GM12878 (cell line): ENCODE data around the gene SCMH1. TPM values are rescaled to one million over a fixed set of nuclear protein-coding genes. Genes with fewer than 3 reads are reported as not detected.

Experiments
- ATAC-seq: fragments of 200-7000 bp; cut with Tn5 transposase; 3 replicates; pipeline ENCODE4 v1.9.1; 2020; ENCODE audit warnings: mild to moderate bottlenecking, moderate library complexity
- BruUV-seq: library from RNA; stranded (reverse); fragments of 400-500 nt; replicated peaks from 2 replicates; lab custom pipeline; 2021; lab: Mats Ljungman, UMichigan
- CTCF ChIA-PET: fragments of 300-600 bp; sonication (Branson Sonifier 250); formaldehyde crosslinking; extraction: SDS; loops from one replicate; lab custom pipeline; 2021; ENCODE audit warnings: inconsistent platforms; lab: Yijun Ruan, JAX
- POLR2A ChIA-PET: fragments of 350-600 bp; formaldehyde crosslinking; extraction: SDS; loops from one replicate; lab custom pipeline; 2021; ENCODE audit warnings: inconsistent platforms; lab: Charles Lee
- RAD21 ChIA-PET: fragments of 300-600 bp; sonication (Branson Sonifier 250); formaldehyde crosslinking; loops from one replicate; lab custom pipeline; 2023; ENCODE audit warnings: antibody characterized with exemption; ENCODE audit not compliant: unreplicated experiment; lab: Charles Lee
- SMC1A ChIA-PET: fragments of 300-600 bp; sonication (Branson Sonifier 250); formaldehyde crosslinking; loops from one replicate; lab custom pipeline; 2023; ENCODE audit not compliant: unreplicated experiment, uncharacterized antibody; lab: Charles Lee
- DNase-seq: peaks from one replicate; pipeline ENCODE4 v3.0.0-alpha.2; 2011; ENCODE audit warnings: low read depth, low spot score
- FAIRE-seq: peaks from 3 replicates; lab custom pipeline; 2011; peaks lifted over from hg19 to GRCh38; lab: Jason Lieb, UNC
- H2AFZ ChIP-seq: 2 replicates; pipeline ENCODE4 v1.6.0; 2011; ENCODE audit warnings: low read depth, low read length, control low read depth; ENCODE audit not compliant: control insufficient read depth
- H3K27ac ChIP-seq: 2 replicates; pipeline ENCODE4 v1.5.1; 2011; ENCODE audit warnings: control low read depth; ENCODE audit not compliant: control insufficient read depth, insufficient read depth
- H3K27me3 ChIP-seq, 2 experiments: replicated peaks in 1 of 2; 2 replicates each; pipeline versions ENCODE4 v1.6.0 to v1.6.1; 2011; ENCODE audit warnings: low read length in 1 of 2; ENCODE audit not compliant: control insufficient read depth in 2 of 2, insufficient read depth in 2 of 2
- H3K36me3 ChIP-seq, 2 experiments: 2 replicates each; pipeline ENCODE4 v1.5.1; 2011; ENCODE audit warnings: low read length in 1 of 2; ENCODE audit not compliant: control insufficient read depth in 2 of 2, insufficient read depth in 2 of 2
- H3K4me1 ChIP-seq: 2 replicates; pipeline ENCODE4 v1.6.1; 2011; ENCODE audit warnings: mild to moderate bottlenecking, low read length, moderate library complexity, mixed read lengths; ENCODE audit not compliant: control insufficient read depth, insufficient read depth
- H3K4me2 ChIP-seq: 2 replicates; pipeline ENCODE4 v1.6.0; 2011; ENCODE audit warnings: control low read depth; ENCODE audit not compliant: control insufficient read depth, insufficient read depth
- H3K4me3 ChIP-seq: fragments of 200-600 bp; sonication (generic); 2 replicates; pipeline ENCODE4 v1.5.1; 2016
- H3K79me2 ChIP-seq: 2 replicates; pipeline ENCODE4 v1.6.0; 2011; ENCODE audit warnings: low read length; ENCODE audit not compliant: control insufficient read depth, insufficient read depth
- H3K9ac ChIP-seq: 2 replicates; pipeline ENCODE4 v1.8.0; 2011; ENCODE audit warnings: low read length, control low read depth, mixed read lengths; ENCODE audit not compliant: control insufficient read depth, insufficient read depth
- H3K9me3 ChIP-seq: replicated peaks from 3 replicates; pipeline ENCODE4 v1.5.1; 2011; ENCODE audit warnings: mild to moderate bottlenecking, low read length; ENCODE audit not compliant: control insufficient read depth, insufficient read depth
- H4K20me1 ChIP-seq: 2 replicates; pipeline ENCODE4 v1.6.0; 2011; ENCODE audit not compliant: control insufficient read depth, insufficient read depth
- CHD4 ChIP-seq: fragments of 200-600 bp; sonication (generic); IDR thresholded peaks from 2 replicates; pipeline ENCODE4 v1.6.1; 2016; ENCODE audit warnings: mild to moderate bottlenecking
- HDAC2 ChIP-seq: fragments of 200-600 bp; sonication (generic); IDR thresholded peaks from 2 replicates; pipeline ENCODE4 v1.6.1; 2017
- NR2F1 ChIP-seq: fragments of 450-650 bp; conservative IDR thresholded peaks from 2 replicates; pipeline ENCODE4 v1.6.1; 2017; ENCODE audit warnings: mild to moderate bottlenecking
- PAX8 ChIP-seq: fragments of 450-650 bp; IDR thresholded peaks from 2 replicates; pipeline ENCODE4 v1.6.1; 2017; ENCODE audit warnings: mild to moderate bottlenecking, moderate library complexity
- POLR2AphosphoS5 ChIP-seq: IDR thresholded peaks from 2 replicates; pipeline ENCODE4 v1.6.1; 2011; ENCODE audit warnings: mild to moderate bottlenecking, low read length, inconsistent platforms
- SPI1 ChIP-seq: IDR thresholded peaks from 2 replicates; pipeline ENCODE4 v1.6.1; 2011; ENCODE audit warnings: low read depth, mild to moderate bottlenecking, low read length, moderate library complexity, borderline replicate concordance; ENCODE audit not compliant: insufficient read depth
- SRF ChIP-seq, 2 experiments: IDR thresholded peaks; 2 replicates each; pipeline ENCODE4 v1.6.1; 2011; ENCODE audit warnings: low read depth in 2 of 2, low read length in 2 of 2, mild to moderate bottlenecking in 1 of 2, moderate library complexity in 1 of 2
- whole genome bisulfite sequencing: methylation state at CpG from one replicate; pipeline ENCODE4 v1.1.6; 2016; ENCODE audit warnings: low lambda C conversion rate; ENCODE audit not compliant: insufficient replicate concordance, insufficient coverage; ENCODE audit errors: missing lambda C conversion rate; 5-methylcytosine and 5-hydroxymethylcytosine counted together
- in situ Hi-C: fragments of 300-500 bp; cut with MboI; formaldehyde crosslinking; loops from 9 replicates; pipeline ENCODE4 v1.14.3; 2018; ENCODE audit warnings: mixed read lengths
- intact Hi-C: fragments of 100-400 bp; cut with micrococcal nuclease; formaldehyde crosslinking; loops from one replicate; pipeline ENCODE4 v1.14.2; 2022; ENCODE audit not compliant: unreplicated experiment
- polyA plus RNA-seq, 11 experiments: library from polyadenylated mRNA; depleted of rRNA in 4 of 11; unstranded in 6 of 11; stranded (reverse) in 5 of 11; fragments of >200 nt; fragmentation: Nextera tagmentation in 4 of 11; fragmentation: Illumina TruSeq in 1 of 11; extraction: Ambion mirVana in 4 of 11; extraction: Trizol in 1 of 11; gene quantifications; 1 replicate in 1 of 11; 2 replicates in 10 of 11; pipeline versions ENCODE4 v1.2.1 to v1.2.3, GENCODE V29; 2011 to 2016; ENCODE audit warnings: inconsistent platforms in 2 of 11, missing spikeins in 2 of 11, low read depth in 1 of 11
- total RNA-seq, 4 experiments: library from RNA; depleted of rRNA in 3 of 4; stranded (reverse); fragments of >200 nt in 3 of 4; fragmentation: Illumina TruSeq in 1 of 4; extraction: Trizol in 1 of 4; gene quantifications; 2 replicates each; pipeline versions ENCODE4 v1.2.1 to v1.2.3, GENCODE V29; 2013 to 2021
- TF ChIP-seq, protein P1 (sequence below): IDR thresholded peaks from 2 replicates; pipeline ENCODE4 v1.6.1; 2012; ENCODE audit warnings: improper control_type of control experiment, low read depth, low read length; ENCODE audit not compliant: insufficient replicate concordance
- TF ChIP-seq, protein P2 (sequence below): IDR thresholded peaks from 2 replicates; pipeline ENCODE4 v1.6.1; 2012; ENCODE audit warnings: low read depth, low read length, improper control_type of control experiment
- TF ChIP-seq, protein P3 (sequence below): fragments of 450-650 bp; IDR thresholded peaks from 2 replicates; pipeline ENCODE4 v1.6.1; 2017; ENCODE audit warnings: mild to moderate bottlenecking, low read depth, inconsistent platforms; ENCODE audit not compliant: poor library complexity, severe bottlenecking
- TF ChIP-seq, protein P4 (sequence below): IDR thresholded peaks from 2 replicates; pipeline ENCODE4 v1.6.1; 2012; ENCODE audit warnings: mild to moderate bottlenecking, low read depth, low read length

SCMH1 gene
- total and polyA plus RNA-seq, 10 of the 15 experiments (the other 5 are each of a cell fraction or from before 2014, with no cell fraction given): 7.5 to 44.1 (median 27.8) TPM

DNA sequence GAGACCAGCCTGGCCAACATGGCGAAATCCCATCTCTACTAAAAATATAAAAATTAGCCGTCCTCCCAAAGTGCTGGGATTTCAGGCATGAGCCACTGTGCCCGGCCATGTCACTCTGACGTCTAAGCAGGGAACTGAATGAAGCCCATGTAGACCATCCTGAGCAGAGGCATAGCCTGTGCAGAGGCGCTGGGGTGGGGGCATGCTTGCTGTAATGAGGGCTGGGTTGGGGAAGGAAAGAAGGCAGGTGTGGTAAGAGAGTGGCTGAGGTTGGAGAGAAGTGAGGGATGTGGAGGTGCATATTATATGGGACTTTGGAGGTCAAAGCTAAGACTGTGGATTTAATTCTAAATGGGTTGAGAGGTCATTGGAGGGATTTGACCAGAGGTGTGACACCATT is 47.1 kb upstream of the SCMH1 start (continued):
- TF ChIP-seq, protein P1, sequence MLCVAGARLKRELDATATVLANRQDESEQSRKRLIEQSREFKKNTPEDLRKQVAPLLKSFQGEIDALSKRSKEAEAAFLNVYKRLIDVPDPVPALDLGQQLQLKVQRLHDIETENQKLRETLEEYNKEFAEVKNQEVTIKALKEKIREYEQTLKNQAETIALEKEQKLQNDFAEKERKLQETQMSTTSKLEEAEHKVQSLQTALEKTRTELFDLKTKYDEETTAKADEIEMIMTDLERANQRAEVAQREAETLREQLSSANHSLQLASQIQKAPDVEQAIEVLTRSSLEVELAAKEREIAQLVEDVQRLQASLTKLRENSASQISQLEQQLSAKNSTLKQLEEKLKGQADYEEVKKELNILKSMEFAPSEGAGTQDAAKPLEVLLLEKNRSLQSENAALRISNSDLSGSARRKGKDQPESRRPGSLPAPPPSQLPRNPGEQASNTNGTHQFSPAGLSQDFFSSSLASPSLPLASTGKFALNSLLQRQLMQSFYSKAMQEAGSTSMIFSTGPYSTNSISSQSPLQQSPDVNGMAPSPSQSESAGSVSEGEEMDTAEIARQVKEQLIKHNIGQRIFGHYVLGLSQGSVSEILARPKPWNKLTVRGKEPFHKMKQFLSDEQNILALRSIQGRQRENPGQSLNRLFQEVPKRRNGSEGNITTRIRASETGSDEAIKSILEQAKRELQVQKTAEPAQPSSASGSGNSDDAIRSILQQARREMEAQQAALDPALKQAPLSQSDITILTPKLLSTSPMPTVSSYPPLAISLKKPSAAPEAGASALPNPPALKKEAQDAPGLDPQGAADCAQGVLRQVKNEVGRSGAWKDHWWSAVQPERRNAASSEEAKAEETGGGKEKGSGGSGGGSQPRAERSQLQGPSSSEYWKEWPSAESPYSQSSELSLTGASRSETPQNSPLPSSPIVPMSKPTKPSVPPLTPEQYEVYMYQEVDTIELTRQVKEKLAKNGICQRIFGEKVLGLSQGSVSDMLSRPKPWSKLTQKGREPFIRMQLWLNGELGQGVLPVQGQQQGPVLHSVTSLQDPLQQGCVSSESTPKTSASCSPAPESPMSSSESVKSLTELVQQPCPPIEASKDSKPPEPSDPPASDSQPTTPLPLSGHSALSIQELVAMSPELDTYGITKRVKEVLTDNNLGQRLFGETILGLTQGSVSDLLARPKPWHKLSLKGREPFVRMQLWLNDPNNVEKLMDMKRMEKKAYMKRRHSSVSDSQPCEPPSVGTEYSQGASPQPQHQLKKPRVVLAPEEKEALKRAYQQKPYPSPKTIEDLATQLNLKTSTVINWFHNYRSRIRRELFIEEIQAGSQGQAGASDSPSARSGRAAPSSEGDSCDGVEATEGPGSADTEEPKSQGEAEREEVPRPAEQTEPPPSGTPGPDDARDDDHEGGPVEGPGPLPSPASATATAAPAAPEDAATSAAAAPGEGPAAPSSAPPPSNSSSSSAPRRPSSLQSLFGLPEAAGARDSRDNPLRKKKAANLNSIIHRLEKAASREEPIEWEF: no peak

DNA sequence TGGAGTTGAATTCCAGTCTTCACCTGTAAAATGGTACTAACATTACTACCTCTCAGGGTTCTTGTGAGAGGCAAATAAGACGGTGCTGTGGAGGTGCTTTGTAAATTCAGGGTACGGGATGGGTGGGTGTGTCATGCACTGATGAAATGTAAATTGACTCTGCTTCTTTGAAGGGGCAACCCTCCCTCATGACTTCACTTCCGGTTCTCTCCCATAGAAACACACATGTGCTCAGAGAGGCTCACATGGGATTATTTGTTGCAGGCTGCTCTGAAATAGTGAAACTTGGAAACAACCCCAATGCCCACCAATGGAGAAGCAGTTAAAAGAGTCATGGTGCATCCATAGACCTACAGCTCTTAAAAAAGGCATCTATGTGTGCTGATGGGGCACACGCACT is 44.9 kb upstream of the SCMH1 start:
- in situ Hi-C loops: no loop called here
- SMC1A ChIA-PET: no interaction called here
- no peak for ATAC-seq
- TF ChIP-seq POLR2AphosphoS5: no peak
- TF ChIP-seq, protein P2, sequence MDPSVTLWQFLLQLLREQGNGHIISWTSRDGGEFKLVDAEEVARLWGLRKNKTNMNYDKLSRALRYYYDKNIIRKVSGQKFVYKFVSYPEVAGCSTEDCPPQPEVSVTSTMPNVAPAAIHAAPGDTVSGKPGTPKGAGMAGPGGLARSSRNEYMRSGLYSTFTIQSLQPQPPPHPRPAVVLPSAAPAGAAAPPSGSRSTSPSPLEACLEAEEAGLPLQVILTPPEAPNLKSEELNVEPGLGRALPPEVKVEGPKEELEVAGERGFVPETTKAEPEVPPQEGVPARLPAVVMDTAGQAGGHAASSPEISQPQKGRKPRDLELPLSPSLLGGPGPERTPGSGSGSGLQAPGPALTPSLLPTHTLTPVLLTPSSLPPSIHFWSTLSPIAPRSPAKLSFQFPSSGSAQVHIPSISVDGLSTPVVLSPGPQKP: no peak
- TF ChIP-seq SPI1: no peak
- TF ChIP-seq SRF (IDR thresholded peaks at IDR 0.05; ENCODE audit: low read depth in 2 of 2, low read length in 2 of 2): no peak
- no peak for TF ChIP-seq PAX8
- TF ChIP-seq, protein P3, sequence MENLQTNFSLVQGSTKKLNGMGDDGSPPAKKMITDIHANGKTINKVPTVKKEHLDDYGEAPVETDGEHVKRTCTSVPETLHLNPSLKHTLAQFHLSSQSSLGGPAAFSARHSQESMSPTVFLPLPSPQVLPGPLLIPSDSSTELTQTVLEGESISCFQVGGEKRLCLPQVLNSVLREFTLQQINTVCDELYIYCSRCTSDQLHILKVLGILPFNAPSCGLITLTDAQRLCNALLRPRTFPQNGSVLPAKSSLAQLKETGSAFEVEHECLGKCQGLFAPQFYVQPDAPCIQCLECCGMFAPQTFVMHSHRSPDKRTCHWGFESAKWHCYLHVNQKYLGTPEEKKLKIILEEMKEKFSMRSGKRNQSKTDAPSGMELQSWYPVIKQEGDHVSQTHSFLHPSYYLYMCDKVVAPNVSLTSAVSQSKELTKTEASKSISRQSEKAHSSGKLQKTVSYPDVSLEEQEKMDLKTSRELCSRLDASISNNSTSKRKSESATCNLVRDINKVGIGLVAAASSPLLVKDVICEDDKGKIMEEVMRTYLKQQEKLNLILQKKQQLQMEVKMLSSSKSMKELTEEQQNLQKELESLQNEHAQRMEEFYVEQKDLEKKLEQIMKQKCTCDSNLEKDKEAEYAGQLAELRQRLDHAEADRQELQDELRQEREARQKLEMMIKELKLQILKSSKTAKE: no peak
- no peak for TF ChIP-seq CHD4
- TF ChIP-seq, protein P4, sequence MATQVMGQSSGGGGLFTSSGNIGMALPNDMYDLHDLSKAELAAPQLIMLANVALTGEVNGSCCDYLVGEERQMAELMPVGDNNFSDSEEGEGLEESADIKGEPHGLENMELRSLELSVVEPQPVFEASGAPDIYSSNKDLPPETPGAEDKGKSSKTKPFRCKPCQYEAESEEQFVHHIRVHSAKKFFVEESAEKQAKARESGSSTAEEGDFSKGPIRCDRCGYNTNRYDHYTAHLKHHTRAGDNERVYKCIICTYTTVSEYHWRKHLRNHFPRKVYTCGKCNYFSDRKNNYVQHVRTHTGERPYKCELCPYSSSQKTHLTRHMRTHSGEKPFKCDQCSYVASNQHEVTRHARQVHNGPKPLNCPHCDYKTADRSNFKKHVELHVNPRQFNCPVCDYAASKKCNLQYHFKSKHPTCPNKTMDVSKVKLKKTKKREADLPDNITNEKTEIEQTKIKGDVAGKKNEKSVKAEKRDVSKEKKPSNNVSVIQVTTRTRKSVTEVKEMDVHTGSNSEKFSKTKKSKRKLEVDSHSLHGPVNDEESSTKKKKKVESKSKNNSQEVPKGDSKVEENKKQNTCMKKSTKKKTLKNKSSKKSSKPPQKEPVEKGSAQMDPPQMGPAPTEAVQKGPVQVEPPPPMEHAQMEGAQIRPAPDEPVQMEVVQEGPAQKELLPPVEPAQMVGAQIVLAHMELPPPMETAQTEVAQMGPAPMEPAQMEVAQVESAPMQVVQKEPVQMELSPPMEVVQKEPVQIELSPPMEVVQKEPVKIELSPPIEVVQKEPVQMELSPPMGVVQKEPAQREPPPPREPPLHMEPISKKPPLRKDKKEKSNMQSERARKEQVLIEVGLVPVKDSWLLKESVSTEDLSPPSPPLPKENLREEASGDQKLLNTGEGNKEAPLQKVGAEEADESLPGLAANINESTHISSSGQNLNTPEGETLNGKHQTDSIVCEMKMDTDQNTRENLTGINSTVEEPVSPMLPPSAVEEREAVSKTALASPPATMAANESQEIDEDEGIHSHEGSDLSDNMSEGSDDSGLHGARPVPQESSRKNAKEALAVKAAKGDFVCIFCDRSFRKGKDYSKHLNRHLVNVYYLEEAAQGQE: no peak
- TF ChIP-seq NR2F1: no peak
- no peak for TF ChIP-seq HDAC2

More for the DNA sequence above, 44.9 kb upstream of the SCMH1 start:
- no peak for DNase-seq
- intact Hi-C loops: no loop called here
- Histone ChIP-seq H3K4me3 (no peak overlapping the region), H3K79me2 (no peaks in the 10 kb centered on the region), H3K27ac (no peak overlapping the region), H3K9ac (no peak overlapping the region), H3K36me3 (no peaks in the 10 kb centered on the region), H4K20me1 (no peaks in the 10 kb centered on the region), H3K4me1 (no peaks in the 10 kb centered on the region), H3K9me3 (no peaks in the 10 kb centered on the region), H2AFZ (no peak overlapping the region), H3K27me3 (peaks cover 1 to 2% of the 10 kb centered on the region in 2 experiments; a peak in 1 of 4 replicates), H3K4me2 (no peak overlapping the region)
- ChIA-PET CTCF (interaction anchor here (1.5 kb wide), 1 partner anchor 36 kb away, joined by 3 read pairs; no protein-coding TSS in a partner anchor), RAD21 (no interaction called here), POLR2A (no interaction called here)
- no TSS peak for BruUV-seq
- 17% methylated on average over 4 of the region's 4 CpGs for WGBS
- FAIRE-seq: no peak
